Measurements from ENCODE around the gene EIF2B1. TPM values are rescaled to one million over a fixed set of nuclear protein-coding genes. Genes with fewer than 3 reads are reported as not detected.

Gene EIF2B1
- 33.6 and 34.5 TPM in 2 replicates for total RNA-seq (ENCODE audit: low replicate concordance)

DNA sequence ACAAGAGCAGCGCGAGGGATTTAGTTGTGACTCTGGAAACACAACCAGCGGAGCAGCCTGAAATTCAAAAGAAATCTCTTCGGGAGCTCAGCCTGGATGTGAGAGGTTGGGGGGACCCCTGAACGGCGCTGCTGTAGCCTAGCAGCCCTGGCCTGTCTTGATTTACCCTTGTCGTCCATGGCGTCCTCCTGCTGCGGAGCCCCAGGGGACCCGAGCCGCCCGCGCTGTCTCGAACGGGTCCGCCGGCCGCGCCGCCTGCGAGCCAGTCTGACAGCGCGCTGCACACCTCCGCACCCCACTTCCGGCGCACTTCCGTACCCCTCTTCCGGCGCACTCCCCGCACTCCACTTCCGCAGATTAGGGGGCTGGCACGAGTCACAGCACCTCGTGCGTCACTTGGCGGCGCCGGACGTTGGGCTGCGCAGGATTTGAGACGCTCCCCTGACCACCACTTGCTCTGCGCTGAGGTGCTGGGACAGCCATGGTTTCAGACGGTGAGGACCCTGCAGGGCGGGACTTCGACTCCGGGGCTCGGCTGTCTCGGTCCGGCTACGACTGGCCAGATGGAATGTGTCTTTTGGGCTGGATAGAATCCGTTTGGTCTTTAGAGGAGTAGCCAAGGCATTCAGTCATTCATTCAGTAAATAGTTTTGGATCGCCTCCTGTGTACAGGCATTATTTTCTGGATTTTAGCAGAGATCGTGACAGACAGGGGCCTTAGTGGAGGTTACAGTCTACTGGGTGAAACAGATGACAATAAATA lies at the start of gene EIF2B1, which contains the start of gene GTF2H3:
TSS of gene EIF2B1 (minus strand) at position 308 of the 763 bp plus-strand sequence. CDS start at position 179, 129 bp downstream.
TSS of gene GTF2H3 (plus strand) at position 451 of the 763 bp plus-strand sequence. CDS start at position 482, 31 bp downstream.

DNA sequence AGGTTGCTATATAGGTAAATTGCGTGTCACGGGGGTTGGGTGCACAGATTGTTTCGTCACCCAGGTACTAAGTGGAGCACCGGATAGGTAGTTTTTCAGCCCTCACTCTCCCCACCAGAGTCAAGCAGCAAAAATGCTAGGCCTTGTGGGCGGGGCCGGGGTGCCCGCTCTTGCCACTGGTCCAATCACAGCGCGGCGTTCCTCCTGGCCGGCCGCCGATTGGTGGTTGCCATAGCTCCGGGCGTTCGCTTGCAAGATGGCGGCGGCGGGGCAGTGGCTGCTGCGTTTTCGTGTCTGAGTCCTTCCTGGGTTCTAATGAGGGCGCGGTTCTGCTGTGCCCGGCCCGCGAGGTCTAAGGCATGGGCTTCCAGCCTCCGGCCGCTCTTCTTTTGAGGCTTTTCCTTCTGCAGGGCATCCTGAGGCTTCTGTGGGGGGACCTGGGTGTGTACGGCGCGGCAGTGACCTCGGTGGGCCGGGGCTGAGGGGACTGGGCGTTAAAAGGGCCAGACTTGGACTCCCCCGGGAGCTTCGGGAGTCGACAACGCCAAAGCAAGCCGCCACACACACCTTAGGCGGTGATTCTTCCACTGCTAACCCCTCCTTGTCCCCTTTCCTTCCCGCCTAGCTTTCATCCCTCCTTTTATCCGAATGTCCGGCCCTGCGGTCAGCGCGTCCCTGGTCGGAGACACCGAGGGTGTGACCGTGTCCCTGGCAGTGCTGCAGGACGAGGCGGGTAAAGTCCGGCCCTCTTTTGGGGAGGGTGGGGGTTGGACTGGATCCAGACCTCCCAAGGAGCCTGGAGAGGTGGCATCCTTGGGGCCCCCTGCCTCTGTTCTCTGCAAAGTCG lies 37.6 kb upstream of the EIF2B1 start, which contains the start of gene TCTN2:
TSS of gene TCTN2 (plus strand) at position 232 of the 847 bp plus-strand sequence. CDS start at position 360, 128 bp downstream.

DNA sequence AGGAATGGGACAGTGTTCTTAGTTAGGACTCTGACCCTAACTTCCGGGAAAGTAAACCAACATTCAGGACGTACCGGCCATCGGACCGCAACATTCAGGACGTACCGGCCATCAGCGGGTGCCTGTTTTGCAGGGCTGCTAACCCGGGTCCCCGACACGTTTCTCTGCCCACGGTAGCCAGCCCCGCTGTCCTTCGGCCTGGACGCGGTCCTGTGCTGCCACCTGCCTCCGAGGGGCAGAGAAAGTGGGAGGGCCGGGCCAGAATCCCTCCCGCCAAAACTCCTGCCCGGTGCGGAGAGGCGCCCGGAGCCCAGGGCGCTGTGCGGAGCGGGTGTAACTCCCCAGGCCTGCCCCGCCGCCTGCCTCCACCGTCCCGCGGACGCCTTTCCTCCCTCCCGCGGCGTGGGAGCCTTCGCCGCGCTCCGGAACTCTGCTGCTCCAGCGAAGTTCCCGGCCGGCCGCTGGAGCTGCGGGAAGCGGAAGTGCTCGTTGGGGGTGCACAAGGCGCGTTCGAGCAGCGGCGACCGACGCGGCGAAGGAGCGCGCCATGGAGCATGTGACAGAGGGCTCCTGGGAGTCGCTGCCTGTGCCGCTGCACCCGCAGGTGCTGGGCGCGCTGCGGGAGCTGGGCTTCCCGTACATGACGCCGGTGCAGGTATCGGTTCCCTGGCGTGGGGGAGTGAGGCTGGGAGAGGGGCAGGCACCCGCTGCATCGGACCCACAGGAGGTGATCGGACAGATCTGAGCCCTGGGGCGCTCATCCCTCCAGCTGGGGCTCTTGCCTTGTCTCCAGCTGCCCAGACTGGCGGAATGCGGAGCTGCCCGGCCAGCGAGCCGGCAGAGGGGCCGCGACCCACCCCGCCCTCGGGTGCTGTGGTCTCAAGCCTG lies 31.6 kb downstream of the EIF2B1 start, which contains the start of gene DDX55:
TSS of gene DDX55 (plus strand) at position 498 of the 888 bp plus-strand sequence. CDS start at position 548, 50 bp downstream.

Other genes with a start within 250 kb of the EIF2B1 start
- 19.5 and 53.4 TPM in 2 replicates for gene KMT5A, start 249.6 kb downstream of the EIF2B1 start, total RNA-seq (ENCODE audit: low replicate concordance)
- 6.1 and 8.5 TPM in 2 replicates for gene RILPL2, start 197.0 kb downstream of the EIF2B1 start, total RNA-seq (ENCODE audit: low replicate concordance)
- gene SNRNP35, start 175.5 kb downstream of the EIF2B1 start, total RNA-seq (ENCODE audit: low replicate concordance): 8.7 and 14.5 TPM in 2 replicates
- gene RILPL1, start 100.0 kb downstream of the EIF2B1 start, total RNA-seq (ENCODE audit: low replicate concordance): 10.1 and 16.0 TPM in 2 replicates
- 217 and 504 TPM in 2 replicates for gene TMED2, start 49.1 kb downstream of the EIF2B1 start, total RNA-seq (ENCODE audit: low replicate concordance)
- 11.9 and 15.7 TPM in 2 replicates for gene DDX55, start 31.6 kb downstream of the EIF2B1 start, total RNA-seq (ENCODE audit: low replicate concordance)
- gene GTF2H3, start 143 bp upstream of the EIF2B1 start, total RNA-seq (ENCODE audit: low replicate concordance): 22.5 and 23.8 TPM in 2 replicates
- 4.7 and 28.0 TPM in 2 replicates for gene TCTN2, start 37.4 kb upstream of the EIF2B1 start, total RNA-seq (ENCODE audit: low replicate concordance)
- 11.9 and 18.0 TPM in 2 replicates for gene ATP6V0A2, start 78.7 kb upstream of the EIF2B1 start, total RNA-seq (ENCODE audit: low replicate concordance)
- gene DNAH10, start 128.6 kb upstream of the EIF2B1 start, total RNA-seq (ENCODE audit: low replicate concordance): under 0.01 and 0.12 TPM in 2 replicates

Data from smooth muscle cell of the coronary artery (primary cell).